Stimulated activated CD4-positive, alpha-beta T cell treated with anti-CD3 and anti-CD28 coated beads, TNF-alpha, amount 100 ng/mL, for 24 hours (primary cell): Measurements from ENCODE around the gene LRIT1.

Experiments used
- DNase-seq, 3 experiments: peaks; one replicate each; pipeline ENCODE4 v3.0.0-alpha.2; 2020; ENCODE audit warnings: low read depth in 3 of 3

LRIT1 gene

GRCh38 chr10:84193846-84194423 lies 47.4 kb downstream of the LRIT1 start:
- no peak for DNase-seq

GRCh38 chr10:84193327-84193726 lies 48.0 kb downstream of the LRIT1 start:
- DNase-seq = no peak

- no peak for DNase-seq
These were observed 50.2 kb downstream of the LRIT1 start for GRCh38 chr10:84191106-84191505.

- no peak for DNase-seq
These were observed 50.7 kb downstream of the LRIT1 start for GRCh38 chr10:84190621-84191020.

GRCh38 chr10:84188815-84189214 lies 52.5 kb downstream of the LRIT1 start:
- DNase-seq = no peak

- no peak for DNase-seq
These were observed 55.7 kb downstream of the LRIT1 start for GRCh38 chr10:84185526-84186175.

- no peak for DNase-seq
These were observed 56.8 kb downstream of the LRIT1 start for GRCh38 chr10:84184517-84184916.

- DNase-seq = no peak
These were observed 59.7 kb downstream of the LRIT1 start for GRCh38 chr10:84181631-84182030.
